Measurements from ENCODE around the gene CFAP69.
"Not testable (repeated sequence)": the region's sequence is repeated elsewhere in the genome, so short reads cannot be mapped to it uniquely, and the experiment has no call there.

Gene CFAP69

DNA sequence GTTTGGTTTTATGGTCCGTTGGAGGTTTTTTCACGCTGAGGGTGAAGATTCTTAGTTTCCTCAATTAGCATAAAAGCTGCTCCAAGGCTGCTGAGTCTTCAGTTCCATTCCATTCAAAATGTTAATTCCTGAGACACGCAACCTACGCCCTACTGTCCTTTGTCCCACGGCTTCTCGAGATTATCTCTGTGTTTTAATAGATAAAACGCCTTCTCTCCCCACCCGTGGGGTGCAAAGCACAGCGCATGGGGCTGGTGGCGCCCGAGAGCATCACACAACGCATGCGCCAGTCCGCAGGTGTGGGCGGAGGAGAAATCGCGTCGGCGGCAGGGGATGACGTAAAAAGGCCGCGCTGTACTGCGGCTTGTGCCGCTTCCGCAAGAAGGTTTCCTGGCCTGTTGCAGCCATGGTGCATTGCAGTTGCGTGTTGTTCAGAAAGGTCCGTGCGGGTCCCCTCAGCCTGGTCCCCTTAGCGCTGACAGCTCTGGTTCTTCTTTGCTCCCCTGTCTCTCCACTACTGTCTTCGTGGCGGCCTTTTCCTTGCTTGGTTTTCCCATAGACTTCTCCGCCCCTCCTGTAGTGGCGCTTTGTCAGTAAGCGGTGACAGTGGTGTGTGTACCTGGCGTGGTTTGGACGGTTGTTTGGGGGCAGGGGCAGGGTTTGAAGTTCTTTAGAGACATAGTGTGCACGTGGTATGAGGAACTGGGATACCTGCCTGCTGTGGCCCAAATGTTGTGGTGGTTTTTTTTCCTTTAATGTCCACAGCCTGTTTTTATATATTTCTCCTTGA lies 101.6 kb downstream of the CFAP69 start, which contains the start of gene GTPBP10:
Gene GTPBP10 (plus strand): TSS at position 381 of the 790 bp plus-strand sequence. CDS start 26 bp downstream, at position 407.
- peak; percentile 95 to 96 for DNase-seq

DNA sequence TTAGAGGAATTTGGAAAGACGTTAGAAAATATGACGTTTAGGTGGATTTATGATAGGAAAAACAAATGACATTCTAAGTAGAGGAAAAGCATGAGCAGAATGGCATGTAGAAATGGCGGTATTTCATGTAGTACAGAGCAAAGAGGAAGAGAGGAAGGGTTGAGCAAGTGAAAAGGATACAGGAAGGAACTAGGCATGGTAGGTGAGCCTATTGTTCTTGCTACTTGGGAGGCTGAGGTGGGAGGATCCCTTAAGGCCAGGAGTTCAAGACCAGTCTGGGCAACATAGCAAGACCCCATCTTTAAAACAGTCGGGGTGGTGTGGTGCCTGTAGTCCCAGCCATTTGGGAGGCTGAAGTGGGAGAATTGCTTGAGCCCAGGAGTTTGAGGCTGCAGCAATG lies 102.8 kb downstream of the CFAP69 start:
- peak in 1 of 2 donors; percentile 6 for DNase-seq

DNA sequence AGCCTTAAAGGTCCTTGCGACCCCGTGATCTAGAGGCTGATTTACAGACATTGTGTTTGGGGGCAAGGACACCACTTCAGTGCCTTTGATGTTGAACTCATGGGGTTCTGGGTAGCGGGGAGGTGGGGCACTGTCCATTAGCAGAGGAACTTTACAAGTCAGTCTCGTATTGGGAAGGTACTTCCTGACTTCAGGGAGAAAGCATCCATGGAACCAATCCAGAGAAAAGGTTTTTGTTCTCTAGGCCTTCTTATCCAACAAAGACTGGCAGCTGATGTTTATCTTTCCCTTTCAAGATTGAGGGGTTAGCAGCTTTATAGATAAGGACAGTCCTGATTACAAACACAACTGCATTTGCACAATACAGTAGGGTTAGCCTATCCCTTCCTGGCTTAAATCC lies 104.3 kb downstream of the CFAP69 start:
- DNase-seq: no peak

DNA sequence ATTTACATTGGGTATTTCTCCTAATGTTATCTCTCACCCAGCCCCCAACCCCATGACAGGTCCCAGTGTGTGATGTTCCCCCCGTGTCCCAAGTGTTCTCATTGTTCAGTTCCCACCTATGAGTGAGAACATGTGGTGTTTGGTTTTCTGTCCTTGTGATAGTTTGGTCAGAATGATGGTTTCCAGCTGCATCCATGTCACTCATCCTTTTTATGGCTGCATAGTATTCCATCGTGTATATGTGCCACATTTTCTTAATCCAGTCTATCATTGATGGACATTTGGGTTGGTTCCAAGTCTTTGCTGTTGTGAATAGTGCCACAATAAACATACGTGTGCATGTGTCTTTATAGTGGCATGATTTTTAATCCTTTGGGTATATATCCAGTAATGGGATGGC lies 105.1 kb downstream of the CFAP69 start:
- not testable (repeated sequence) for DNase-seq

DNA sequence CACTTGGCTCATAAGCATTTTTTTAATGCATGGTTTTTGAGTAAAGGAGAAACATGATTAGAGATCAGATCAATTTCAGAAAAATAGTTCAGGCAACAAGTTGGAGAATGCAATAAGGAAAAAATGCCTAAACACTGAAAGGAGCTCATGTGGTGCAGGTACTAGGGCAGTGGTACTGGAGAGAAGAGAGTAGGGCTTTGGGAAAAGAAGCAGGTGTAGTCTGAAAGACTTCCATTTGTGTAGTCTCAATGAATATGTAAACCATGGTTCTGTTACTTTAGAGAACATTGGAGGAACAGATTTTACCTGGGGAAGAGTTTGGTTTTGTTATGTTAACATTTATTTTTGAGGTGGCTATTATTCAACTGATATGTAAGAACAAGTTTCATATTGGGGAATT lies 107.0 kb downstream of the CFAP69 start:
- no peak for DNase-seq
